ENCODE data around the gene PRIM2.
"Not testable (repeated sequence)": the region's sequence is repeated elsewhere in the genome, so short reads cannot be mapped to it uniquely, and the experiment has no call there.

DNA sequence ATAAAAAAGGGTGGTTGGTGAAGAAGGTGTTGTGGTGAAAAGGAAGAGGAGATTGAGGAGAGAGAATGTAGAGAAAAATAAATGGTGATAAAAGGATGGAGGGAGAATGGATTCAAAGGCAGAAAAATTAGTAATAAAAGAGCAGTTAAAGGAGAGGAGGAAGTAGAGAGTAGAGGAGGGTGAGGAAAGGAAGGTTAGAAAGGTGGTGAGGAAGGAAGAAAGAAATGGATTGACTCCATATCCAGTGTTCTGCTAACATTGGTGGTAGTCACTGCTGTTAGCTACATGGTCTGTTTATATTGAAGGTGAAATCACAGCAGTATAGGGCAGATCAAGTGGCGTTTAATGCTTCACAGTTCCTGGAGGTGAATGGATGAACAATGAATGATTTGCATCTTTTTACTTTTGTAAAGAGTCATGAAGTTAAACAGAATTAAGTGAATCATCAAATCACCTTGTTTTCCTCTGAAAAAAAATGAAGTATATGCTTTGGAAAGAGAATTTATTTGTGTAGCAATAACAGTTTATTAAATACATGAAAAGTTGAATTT lies 154.0 kb downstream of the PRIM2 start:
- TF ChIP-seq, protein P1, sequence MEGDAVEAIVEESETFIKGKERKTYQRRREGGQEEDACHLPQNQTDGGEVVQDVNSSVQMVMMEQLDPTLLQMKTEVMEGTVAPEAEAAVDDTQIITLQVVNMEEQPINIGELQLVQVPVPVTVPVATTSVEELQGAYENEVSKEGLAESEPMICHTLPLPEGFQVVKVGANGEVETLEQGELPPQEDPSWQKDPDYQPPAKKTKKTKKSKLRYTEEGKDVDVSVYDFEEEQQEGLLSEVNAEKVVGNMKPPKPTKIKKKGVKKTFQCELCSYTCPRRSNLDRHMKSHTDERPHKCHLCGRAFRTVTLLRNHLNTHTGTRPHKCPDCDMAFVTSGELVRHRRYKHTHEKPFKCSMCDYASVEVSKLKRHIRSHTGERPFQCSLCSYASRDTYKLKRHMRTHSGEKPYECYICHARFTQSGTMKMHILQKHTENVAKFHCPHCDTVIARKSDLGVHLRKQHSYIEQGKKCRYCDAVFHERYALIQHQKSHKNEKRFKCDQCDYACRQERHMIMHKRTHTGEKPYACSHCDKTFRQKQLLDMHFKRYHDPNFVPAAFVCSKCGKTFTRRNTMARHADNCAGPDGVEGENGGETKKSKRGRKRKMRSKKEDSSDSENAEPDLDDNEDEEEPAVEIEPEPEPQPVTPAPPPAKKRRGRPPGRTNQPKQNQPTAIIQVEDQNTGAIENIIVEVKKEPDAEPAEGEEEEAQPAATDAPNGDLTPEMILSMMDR (IDR thresholded peaks at IDR 0.05; ENCODE audit: low read depth, low read length): not testable (repeated sequence)
- not testable (repeated sequence) for TF ChIP-seq POLR2A (IDR thresholded peaks at IDR 0.05; ENCODE audit: extremely low read depth, insufficient read length)
- TF ChIP-seq, protein P2, sequence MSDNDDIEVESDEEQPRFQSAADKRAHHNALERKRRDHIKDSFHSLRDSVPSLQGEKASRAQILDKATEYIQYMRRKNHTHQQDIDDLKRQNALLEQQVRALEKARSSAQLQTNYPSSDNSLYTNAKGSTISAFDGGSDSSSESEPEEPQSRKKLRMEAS (IDR thresholded peaks at IDR 0.05; ENCODE audit: low read depth, low read length): not testable (repeated sequence)

Data from NB4 (cell line).